Endodermal cell (in vitro differentiated cells): ENCODE data around the gene CASP2. TPM values are rescaled to one million over a fixed set of nuclear protein-coding genes. Genes with fewer than 3 reads are reported as not detected.

Experiments used
- DNase-seq: peaks from one replicate; pipeline ENCODE4 v3.0.0-alpha.2; 2017
- H3K27ac ChIP-seq: 2 replicates; pipeline ENCODE4 v1.5.1; 2013; ENCODE audit warnings: mild to moderate bottlenecking, low read depth, low read length, moderate library complexity
- H3K27me3 ChIP-seq: 2 replicates; pipeline ENCODE4 v1.6.1; 2013; ENCODE audit warnings: mild to moderate bottlenecking, low read length, moderate library complexity; ENCODE audit not compliant: insufficient read depth, control insufficient read depth, poor library complexity, severe bottlenecking
- H3K36me3 ChIP-seq: 2 replicates; pipeline ENCODE4 v1.7.0; 2013; ENCODE audit warnings: mild to moderate bottlenecking, low read length, moderate library complexity; ENCODE audit not compliant: control insufficient read depth, insufficient read depth
- H3K4me1 ChIP-seq: one replicate; pipeline ENCODE4 v1.7.0; 2013; ENCODE audit warnings: low read length; ENCODE audit not compliant: control insufficient read depth, insufficient read depth
- H3K4me3 ChIP-seq: 2 replicates; pipeline ENCODE4 v1.5.1; 2013; ENCODE audit warnings: mild to moderate bottlenecking, low read length, moderate library complexity
- H3K9ac ChIP-seq: 2 replicates; pipeline ENCODE4 v1.6.1; 2013; ENCODE audit warnings: mild to moderate bottlenecking, low read length, moderate library complexity; ENCODE audit not compliant: poor library complexity, severe bottlenecking; ENCODE audit errors: extremely low read depth
- H3K9me3 ChIP-seq: 2 replicates; pipeline ENCODE4 v1.6.1; 2013; ENCODE audit warnings: mild to moderate bottlenecking, low read length, moderate library complexity; ENCODE audit not compliant: control insufficient read depth
- H3K27ac Mint-ChIP-seq: 2 replicates; pipeline ENCODE4 v1.8.0; 2020; ENCODE audit warnings: mixed read lengths
- H3K27me3 Mint-ChIP-seq: 2 replicates; pipeline ENCODE4 v1.8.0; 2021; ENCODE audit warnings: mild to moderate bottlenecking, mixed read lengths; ENCODE audit not compliant: insufficient read depth
- H3K36me3 Mint-ChIP-seq: 2 replicates; pipeline ENCODE4 v1.8.0; 2020; ENCODE audit warnings: low read depth, mixed read lengths
- H3K4me1 Mint-ChIP-seq: 2 replicates; pipeline ENCODE4 v1.8.0; 2020; ENCODE audit warnings: mixed read lengths
- H3K4me3 Mint-ChIP-seq: 2 replicates; pipeline ENCODE4 v1.8.0; 2020; ENCODE audit warnings: mild to moderate bottlenecking, moderate library complexity, mixed read lengths
- H3K9me3 Mint-ChIP-seq: 2 replicates; pipeline ENCODE4 v1.8.0; 2020; ENCODE audit warnings: mild to moderate bottlenecking, mixed read lengths
- WGBS, 2 experiments: methylation state at CpG; one replicate each; pipeline versions ENCODE4 v1.1.5 to v1.1.7; 2013; ENCODE audit warnings: missing lambda C conversion rate in 2 of 2, mixed read lengths in 1 of 2; ENCODE audit not compliant: insufficient coverage in 1 of 2, insufficient read length in 1 of 2; 5-methylcytosine and 5-hydroxymethylcytosine counted together
- total RNA-seq, 2 donors: library from RNA; stranded (reverse); fragmentation: NEBNext Ultra II Directional in 1 of 2; extraction: Animal tissue kit (Norgen Biotek cat#: 25700) in 1 of 2; gene quantifications; 2 replicates in 1 of 2; 3 replicates in 1 of 2; pipeline ENCODE4 v1.2.1, GENCODE V29; 2021
- TF ChIP-seq, protein P1 (sequence below): fragments of 200-600 bp; sonication (generic); conservative IDR thresholded peaks from 2 replicates; pipeline ENCODE4 v1.5.0; 2021; ENCODE audit warnings: antibody characterized with exemption, mild to moderate bottlenecking

The CASP2 gene
- total RNA-seq, 2 donors from 2014 or later: 47.9 to 48.3 TPM

DNA sequence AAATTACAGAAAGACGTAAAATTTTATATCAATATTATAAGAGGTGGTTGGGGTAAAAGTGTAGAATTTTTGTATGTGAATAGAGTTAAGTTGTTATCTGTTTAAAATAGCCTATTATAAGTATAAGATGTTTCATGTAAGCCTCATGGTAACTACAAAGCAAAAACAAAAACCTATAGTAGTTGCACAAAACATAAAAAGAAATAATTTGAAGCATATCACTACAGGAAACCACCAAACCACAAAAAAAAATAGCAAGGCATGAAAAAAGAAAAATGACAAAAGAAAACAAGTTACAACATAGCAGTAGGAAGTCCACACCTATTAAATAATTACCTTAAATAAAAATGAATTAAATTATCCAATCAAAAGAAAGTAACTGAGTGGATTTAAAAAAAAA, 37.3 kb upstream of the CASP2 start:
- H3K27me3 ChIP-seq: no peaks in the 10 kb centered on the region
- no peak overlapping the region for H3K27ac ChIP-seq
- H3K4me1 ChIP-seq: no peaks in the 10 kb centered on the region
- peaks cover 11% of the 10 kb centered on the region for H3K9me3 ChIP-seq
- peaks cover 12% of the 10 kb centered on the region for H3K9me3 Mint-ChIP-seq
- H3K36me3 ChIP-seq: no peaks in the 10 kb centered on the region
- H3K4me3 ChIP-seq: no peak overlapping the region
- H3K27ac Mint-ChIP-seq: no peak overlapping the region
- TF ChIP-seq, protein P1, sequence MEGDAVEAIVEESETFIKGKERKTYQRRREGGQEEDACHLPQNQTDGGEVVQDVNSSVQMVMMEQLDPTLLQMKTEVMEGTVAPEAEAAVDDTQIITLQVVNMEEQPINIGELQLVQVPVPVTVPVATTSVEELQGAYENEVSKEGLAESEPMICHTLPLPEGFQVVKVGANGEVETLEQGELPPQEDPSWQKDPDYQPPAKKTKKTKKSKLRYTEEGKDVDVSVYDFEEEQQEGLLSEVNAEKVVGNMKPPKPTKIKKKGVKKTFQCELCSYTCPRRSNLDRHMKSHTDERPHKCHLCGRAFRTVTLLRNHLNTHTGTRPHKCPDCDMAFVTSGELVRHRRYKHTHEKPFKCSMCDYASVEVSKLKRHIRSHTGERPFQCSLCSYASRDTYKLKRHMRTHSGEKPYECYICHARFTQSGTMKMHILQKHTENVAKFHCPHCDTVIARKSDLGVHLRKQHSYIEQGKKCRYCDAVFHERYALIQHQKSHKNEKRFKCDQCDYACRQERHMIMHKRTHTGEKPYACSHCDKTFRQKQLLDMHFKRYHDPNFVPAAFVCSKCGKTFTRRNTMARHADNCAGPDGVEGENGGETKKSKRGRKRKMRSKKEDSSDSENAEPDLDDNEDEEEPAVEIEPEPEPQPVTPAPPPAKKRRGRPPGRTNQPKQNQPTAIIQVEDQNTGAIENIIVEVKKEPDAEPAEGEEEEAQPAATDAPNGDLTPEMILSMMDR: no peak
- peaks cover 10% of the 10 kb centered on the region for H3K27me3 Mint-ChIP-seq
- no peak for DNase-seq
- no peak overlapping the region for H3K4me3 Mint-ChIP-seq
- no peak overlapping the region for H3K9ac ChIP-seq
- WGBS, 2 experiments: no CpG with 5 or more reads among the region's 1 CpG
- H3K4me1 Mint-ChIP-seq: no peaks in the 10 kb centered on the region
- no peaks in the 10 kb centered on the region for H3K36me3 Mint-ChIP-seq

DNA sequence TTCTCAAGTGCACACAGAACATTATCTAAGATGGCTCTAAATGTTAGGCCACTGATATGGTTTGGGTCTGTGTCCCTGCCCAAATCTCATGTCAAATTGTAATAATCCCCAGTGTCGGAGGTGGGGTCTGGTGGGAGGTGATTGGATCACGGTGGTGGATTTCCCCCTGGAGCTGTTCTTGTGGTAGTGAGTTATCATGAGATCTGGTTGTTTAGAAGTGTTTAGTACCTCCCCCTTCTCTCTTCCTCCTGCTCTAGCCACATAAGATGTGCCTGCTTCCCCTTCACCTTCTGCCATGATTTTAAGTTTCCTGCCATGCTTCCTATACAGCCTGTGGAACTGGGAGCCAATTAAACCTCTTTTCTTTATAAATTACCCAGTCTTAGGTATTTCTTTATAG, 36.1 kb upstream of the CASP2 start:
- H3K4me3 Mint-ChIP-seq: no peak overlapping the region
- no peaks in the 10 kb centered on the region for H3K4me1 Mint-ChIP-seq

GRCh38 chr7:143255564-143255963, 32.6 kb upstream of the CASP2 start:
- peaks cover 12% of the 10 kb centered on the region for H3K9me3 Mint-ChIP-seq
- 80 to 92% methylated on average over 1 to 3 of the region's 3 CpGs for WGBS, 2 experiments
- Histone ChIP-seq H3K9me3 (peaks cover 11% of the 10 kb centered on the region), H3K36me3 (no peaks in the 10 kb centered on the region), H3K27ac (no peak overlapping the region), H3K9ac (no peak overlapping the region), H3K4me3 (no peak overlapping the region), H3K27me3 (no peaks in the 10 kb centered on the region), H3K4me1 (no peaks in the 10 kb centered on the region)
- no peak overlapping the region for H3K27ac Mint-ChIP-seq
- no peaks in the 10 kb centered on the region for H3K4me1 Mint-ChIP-seq
- H3K36me3 Mint-ChIP-seq: no peaks in the 10 kb centered on the region
- TF ChIP-seq, protein P1: no peak
- DNase-seq: no peak
- no peak overlapping the region for H3K4me3 Mint-ChIP-seq
- H3K27me3 Mint-ChIP-seq: peaks cover under 1% of the 10 kb centered on the region

More for the DNA sequence above, 36.1 kb upstream of the CASP2 start:
- Histone ChIP-seq H3K27ac (no peak overlapping the region), H3K4me1 (no peaks in the 10 kb centered on the region), H3K9me3 (peaks cover 11% of the 10 kb centered on the region), H3K36me3 (no peaks in the 10 kb centered on the region), H3K4me3 (no peak overlapping the region), H3K27me3 (no peaks in the 10 kb centered on the region), H3K9ac (no peak overlapping the region)
- Mint-ChIP-seq H3K27me3 (peaks cover 5% of the 10 kb centered on the region), H3K27ac (no peak overlapping the region), H3K9me3 (peaks cover 12% of the 10 kb centered on the region), H3K36me3 (no peaks in the 10 kb centered on the region)
- WGBS, 2 experiments: 100% methylated on average over 1 of the region's 2 CpGs; no CpG with 5 or more reads in 1 of the 2 experiments
- TF ChIP-seq, protein P1: no peak
- DNase-seq: no peak
